Measurements from ENCODE around the gene BPNT1. TPM values are rescaled to one million over a fixed set of nuclear protein-coding genes. Genes with fewer than 3 reads are reported as not detected.
"Not testable (repeated sequence)": the region's sequence is repeated elsewhere in the genome, so short reads cannot be mapped to it uniquely, and the experiment has no call there.

BPNT1 gene
- total and polyA plus RNA-seq, 12 donors = 5.4 to 21.0 (median 17.8) TPM

DNA sequence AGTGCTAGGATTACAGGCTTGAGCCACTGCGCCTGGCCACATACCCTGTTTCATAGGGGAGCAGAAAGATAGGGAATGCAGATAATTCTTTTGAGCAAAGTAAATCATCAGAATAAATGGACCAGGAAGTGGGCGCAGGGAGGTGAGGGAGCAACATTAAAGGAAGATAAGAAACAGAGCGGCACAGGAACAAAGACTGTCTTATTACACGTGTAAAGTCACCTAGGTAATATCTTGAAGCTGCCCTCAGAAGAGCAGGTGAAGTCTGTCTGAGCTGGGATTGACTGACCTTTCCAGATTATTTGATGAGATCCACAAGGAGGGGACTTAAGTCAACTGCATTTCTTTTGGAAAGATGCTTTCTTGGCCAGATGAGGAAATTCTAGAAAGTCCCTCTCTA, 50.9 kb downstream of the BPNT1 start:
- DNase-seq (no peak), ATAC-seq (no peak)
- Histone ChIP-seq H3K27me3 (no peaks in the 10 kb centered on the region), H3K4me1 (peaks cover 0 to 5% (median 3%) of the 10 kb centered on the region in 9 donors), H3K4me3 (no peak overlapping the region), H3K27ac (no peak overlapping the region), H3K9me3 (no peaks in the 10 kb centered on the region), H3K36me3 (peaks cover 0 to 72% (median 13%) of the 10 kb centered on the region in 9 donors)
- WGBS, 2 donors = 87 to 90% methylated on average over 4 of the region's 4 CpGs
- intact Hi-C loops (cut with DNase I) = no loop called here
- TF ChIP-seq, protein P1, sequence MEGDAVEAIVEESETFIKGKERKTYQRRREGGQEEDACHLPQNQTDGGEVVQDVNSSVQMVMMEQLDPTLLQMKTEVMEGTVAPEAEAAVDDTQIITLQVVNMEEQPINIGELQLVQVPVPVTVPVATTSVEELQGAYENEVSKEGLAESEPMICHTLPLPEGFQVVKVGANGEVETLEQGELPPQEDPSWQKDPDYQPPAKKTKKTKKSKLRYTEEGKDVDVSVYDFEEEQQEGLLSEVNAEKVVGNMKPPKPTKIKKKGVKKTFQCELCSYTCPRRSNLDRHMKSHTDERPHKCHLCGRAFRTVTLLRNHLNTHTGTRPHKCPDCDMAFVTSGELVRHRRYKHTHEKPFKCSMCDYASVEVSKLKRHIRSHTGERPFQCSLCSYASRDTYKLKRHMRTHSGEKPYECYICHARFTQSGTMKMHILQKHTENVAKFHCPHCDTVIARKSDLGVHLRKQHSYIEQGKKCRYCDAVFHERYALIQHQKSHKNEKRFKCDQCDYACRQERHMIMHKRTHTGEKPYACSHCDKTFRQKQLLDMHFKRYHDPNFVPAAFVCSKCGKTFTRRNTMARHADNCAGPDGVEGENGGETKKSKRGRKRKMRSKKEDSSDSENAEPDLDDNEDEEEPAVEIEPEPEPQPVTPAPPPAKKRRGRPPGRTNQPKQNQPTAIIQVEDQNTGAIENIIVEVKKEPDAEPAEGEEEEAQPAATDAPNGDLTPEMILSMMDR (IDR thresholded peaks at IDR 0.05) = no peak

DNA sequence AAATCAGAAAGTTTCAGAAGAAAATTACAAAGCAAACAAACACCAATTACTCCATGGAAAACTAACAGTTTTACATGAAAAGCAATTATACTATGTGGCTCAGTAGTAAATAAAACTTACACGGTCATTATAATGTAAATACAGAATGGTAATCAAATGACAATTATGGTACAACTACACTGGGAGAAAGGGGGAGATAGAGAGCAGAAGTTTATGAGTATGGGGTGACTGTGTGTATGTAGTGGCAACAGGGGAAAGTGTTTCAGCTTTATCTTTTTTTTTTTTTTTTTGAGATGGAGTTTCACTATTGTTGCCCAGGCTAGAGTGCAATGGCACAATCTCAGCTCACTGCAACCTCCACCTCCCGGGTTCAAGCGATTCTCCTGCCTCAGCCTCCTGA, 51.8 kb downstream of the BPNT1 start:
- intact Hi-C loops (cut with DNase I); H3K27ac ChIP-seq; H3K4me1 ChIP-seq; DNase-seq; H3K27me3 ChIP-seq; H3K4me3 ChIP-seq; H3K9me3 ChIP-seq; ATAC-seq: not testable (repeated sequence)
- WGBS, 2 donors = 90 to 95% methylated on average over 3 of the region's 3 CpGs
- peaks cover 0 to 79% (median 13%) of the 10 kb centered on the region in 9 donors for H3K36me3 ChIP-seq

DNA sequence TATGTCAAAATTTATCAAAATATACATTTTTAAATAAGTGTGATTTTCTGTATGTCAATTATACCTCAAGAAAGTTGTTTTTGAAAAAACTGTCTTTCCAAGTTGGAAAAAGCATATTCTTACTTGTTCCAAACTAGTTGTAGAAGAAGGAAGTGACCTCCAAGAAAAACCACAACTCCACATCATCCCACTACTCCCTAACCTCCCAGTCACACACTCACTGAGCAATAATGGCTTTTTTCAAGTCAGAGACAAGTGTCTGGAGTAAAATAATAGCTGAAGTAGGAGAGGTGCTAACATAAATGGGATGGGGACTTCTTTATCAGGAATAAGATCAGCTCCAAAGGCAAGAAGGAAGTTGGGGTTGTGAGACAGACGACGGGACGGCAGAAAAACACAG, 56.7 kb downstream of the BPNT1 start:
- Histone ChIP-seq H3K27me3 (no peaks in the 10 kb centered on the region), H3K9me3 (no peaks in the 10 kb centered on the region), H3K36me3 (peaks cover 0 to 81% (median 24%) of the 10 kb centered on the region in 9 donors), H3K4me3 (no peak overlapping the region), H3K27ac (no peak overlapping the region), H3K4me1 (no peaks in the 10 kb centered on the region)
- DNase-seq (no peak), ATAC-seq (no peak)
- intact Hi-C loops (cut with DNase I) = loop anchor here in 1 of 10 donors (1.0 kb wide), 1 partner anchor 27 kb away; no protein-coding TSS in a partner anchor
- 59 to 77% methylated on average over 3 of the region's 3 CpGs for WGBS, 2 donors
- TF ChIP-seq, protein P1 (IDR thresholded peaks at IDR 0.05) = no peak

DNA sequence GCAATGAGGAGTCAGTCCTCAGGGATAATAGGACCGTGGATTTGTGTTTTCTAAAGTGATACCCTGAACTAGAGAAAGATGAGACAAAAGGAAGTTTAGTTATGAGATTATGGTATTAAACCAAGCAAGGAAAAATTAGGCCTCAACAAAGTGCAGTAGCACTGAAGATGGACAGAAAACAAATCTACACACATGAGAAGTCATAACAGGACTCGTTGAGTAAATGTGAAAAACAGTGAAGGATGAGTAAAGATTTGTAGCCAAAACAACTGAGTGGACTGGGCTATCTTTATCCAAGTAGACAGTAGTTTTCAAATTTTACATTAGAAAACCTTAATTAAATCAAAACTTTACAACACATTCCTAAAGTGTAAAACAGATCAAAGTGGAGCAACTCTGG, 58.3 kb downstream of the BPNT1 start:
- no peaks in the 10 kb centered on the region for H3K9me3 ChIP-seq
- H3K27me3 ChIP-seq = no peaks in the 10 kb centered on the region
- H3K4me3 ChIP-seq = no peak overlapping the region
- WGBS, 2 donors = 87 to 90% methylated on average over 2 of the region's 2 CpGs
- H3K36me3 ChIP-seq = peaks cover 0 to 97% (median 28%) of the 10 kb centered on the region in 9 donors
- intact Hi-C loops (cut with DNase I) = no loop called here
- H3K4me1 ChIP-seq = no peaks in the 10 kb centered on the region
- H3K27ac ChIP-seq = no peak overlapping the region
- no peak for DNase-seq
- TF ChIP-seq, protein P1 (IDR thresholded peaks at IDR 0.05) = no peak
- ATAC-seq = no peak

DNA sequence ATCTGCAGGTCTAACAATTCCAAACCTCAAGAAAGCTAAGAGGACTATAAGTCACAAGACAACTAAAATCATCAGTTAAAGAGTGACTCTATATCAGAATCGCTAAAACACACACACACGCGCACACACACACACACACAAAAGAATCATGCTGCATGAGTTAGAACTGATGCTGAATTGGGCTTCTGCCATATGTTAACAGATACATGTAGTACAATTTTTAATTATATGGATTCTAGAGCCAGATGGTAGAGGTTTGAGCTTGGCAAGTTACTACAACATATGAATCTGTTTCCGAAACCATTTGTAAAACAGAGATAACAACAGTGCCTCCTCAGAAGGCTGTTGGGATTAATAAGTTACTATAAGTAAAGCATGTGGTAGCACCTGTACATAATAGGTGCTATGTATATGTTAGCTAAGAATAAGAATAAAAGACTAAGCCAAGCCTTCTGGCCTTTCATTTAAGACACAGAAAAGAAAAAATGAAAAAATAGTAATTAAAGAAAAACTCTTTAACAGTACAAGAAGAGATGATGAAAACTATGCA, 61.2 kb downstream of the BPNT1 start:
- TF ChIP-seq, protein P1 (IDR thresholded peaks at IDR 0.05) = no peak
- no peaks in the 10 kb centered on the region for H3K9me3 ChIP-seq
- 79 to 87% methylated on average over 4 of the region's 4 CpGs for WGBS, 2 donors
- peaks cover 0 to 100% (median 36%) of the 10 kb centered on the region in 9 donors for H3K36me3 ChIP-seq
- no peak overlapping the region for H3K4me3 ChIP-seq
- intact Hi-C loops (cut with DNase I) = no loop called here
- ATAC-seq = no peak
- no peaks in the 10 kb centered on the region for H3K27me3 ChIP-seq
- no peak overlapping the region for H3K27ac ChIP-seq
- no peaks in the 10 kb centered on the region for H3K4me1 ChIP-seq
- DNase-seq = no peak
